ENCODE results near the gene RFC2.

RFC2 gene

GRCh38 chr7:74185016-74185415 is 69.2 kb downstream of the RFC2 start:
- no peak for DNase-seq

- peak; percentile 48 for DNase-seq
Observed at GRCh38 chr7:74183653-74184450, 70.3 kb downstream of the RFC2 start.

DNA sequence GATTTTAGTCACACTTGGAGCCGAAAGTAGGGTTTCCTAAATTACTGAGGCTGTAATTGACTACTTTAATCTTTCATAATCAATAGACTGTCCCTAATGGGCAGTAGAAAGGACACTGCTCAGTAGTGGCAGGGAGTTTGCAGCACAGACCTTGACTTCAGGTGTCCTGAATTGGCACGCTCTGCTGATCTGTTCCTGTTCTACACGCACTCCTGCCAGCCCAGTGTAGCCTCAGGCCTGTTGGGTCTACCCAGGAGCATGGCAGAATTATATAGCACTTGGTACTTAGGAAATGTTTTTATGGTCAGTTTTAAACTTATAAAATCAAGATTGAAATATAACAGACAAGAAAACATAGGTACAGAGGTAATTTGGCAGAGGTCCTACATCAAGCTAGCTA is 71.1 kb downstream of the RFC2 start:
- DNase-seq = no peak

DNA sequence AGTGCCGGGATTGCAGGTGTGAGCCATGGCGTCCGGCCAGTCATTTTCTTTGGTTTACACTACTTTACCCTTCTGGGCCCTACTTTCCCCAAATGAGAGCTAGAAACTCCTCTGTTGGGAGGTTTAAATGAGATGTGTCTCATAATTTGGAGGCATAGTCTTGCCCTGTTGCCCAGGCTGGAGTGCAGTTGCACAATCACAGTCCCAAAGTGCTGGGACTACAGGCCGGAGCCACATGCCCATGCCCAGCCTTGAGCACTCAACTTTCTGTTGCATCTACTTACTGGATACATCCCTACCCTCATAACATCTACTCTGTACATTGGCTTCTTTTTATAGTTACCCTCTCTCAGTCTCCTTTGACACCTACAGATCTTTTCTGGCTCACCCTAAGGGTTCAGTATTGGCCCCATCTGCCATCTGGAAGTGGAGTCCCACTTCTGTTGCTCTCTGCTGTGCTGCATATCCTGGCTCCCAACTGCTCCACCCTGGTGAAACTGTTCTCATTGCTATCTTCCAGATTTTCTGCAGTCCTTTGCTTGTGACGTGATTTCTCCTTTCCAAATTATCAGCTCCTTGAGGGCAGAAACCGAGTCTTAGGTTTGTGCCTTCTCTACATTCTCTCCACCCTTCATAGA is 71.6 kb downstream of the RFC2 start:
- no peak for DNase-seq

GRCh38 chr7:74181821-74182220 is 72.4 kb downstream of the RFC2 start:
- DNase-seq = no peak
